ENCODE results near the gene HDC.

The HDC gene

DNA sequence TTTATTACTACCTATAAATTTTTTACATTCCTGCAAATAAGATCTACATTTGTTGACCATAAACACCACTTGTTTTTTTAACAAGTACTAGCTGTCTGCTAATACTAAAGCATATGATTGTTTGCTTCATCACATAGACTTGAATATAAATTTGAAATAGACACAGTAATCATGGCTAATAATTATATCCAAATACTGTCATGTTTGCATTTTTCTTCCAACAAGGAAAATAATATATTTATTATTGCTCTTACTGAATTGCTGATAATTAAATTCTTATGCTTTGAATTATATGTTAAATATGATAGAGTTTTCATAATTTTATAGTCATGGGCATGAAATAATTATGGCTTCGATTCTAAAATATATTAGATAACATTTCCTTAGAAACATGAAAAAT, 40.5 kb downstream of the HDC start:
- Mint-ChIP-seq H3K4me3 (no peak overlapping the region), H3K4me1 (peaks cover 2% of the 10 kb centered on the region), H3K36me3 (ENCODE audit: low read depth) (peaks cover 6% of the 10 kb centered on the region), H3K27ac (no peak overlapping the region), H3K9me3 (no peaks in the 10 kb centered on the region), H3K27me3 (no peaks in the 10 kb centered on the region)
- ATAC-seq, result no peak
- DNase-seq, result no peak

DNA sequence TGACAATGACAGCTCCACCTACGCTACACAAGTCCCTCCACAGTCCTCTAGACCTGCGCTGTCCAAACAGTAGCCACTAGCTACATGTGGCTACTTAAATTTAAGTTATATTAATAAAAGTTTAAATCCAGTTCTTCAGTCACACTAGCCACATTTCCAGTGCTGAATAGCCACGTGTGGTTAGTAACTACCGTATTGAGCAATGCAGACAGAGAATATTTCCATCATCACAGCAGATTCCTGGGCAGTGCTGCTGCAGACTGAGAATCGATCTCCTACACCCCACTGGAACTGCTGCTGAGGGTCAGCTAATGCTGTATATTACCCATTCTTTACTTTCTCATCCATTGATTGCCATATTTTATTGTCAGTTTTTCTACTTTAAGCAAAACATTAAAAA, 40.9 kb downstream of the HDC start:
- H3K4me3 Mint-ChIP-seq, result no peak overlapping the region
- H3K4me1 Mint-ChIP-seq, result peaks cover 6% of the 10 kb centered on the region
- peaks cover 6% of the 10 kb centered on the region for H3K36me3 Mint-ChIP-seq (ENCODE audit: low read depth)
- no peaks in the 10 kb centered on the region for H3K27me3 Mint-ChIP-seq
- no peaks in the 10 kb centered on the region for H3K9me3 Mint-ChIP-seq
- ATAC-seq, result no peak
- H3K27ac Mint-ChIP-seq, result no peak overlapping the region
- no peak for DNase-seq

DNA sequence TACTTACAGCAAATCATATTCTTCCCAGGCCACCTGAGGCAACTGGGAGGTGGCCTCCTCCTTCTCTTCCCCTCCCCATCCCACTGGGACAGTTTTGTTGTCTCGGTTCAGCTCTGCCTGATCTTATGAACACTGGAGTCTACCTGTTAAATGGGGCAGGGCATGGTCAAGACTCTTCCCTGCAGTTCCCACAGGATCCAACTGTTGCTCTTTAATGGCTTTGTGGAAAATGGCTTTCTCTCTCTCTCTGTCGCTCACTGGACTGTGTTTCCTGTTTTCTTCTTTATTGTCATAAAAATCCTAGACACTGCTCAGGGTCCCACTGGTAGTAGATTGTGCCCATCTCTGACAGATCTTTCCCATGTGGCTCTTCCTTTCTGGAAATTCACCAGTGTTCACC, 43.3 kb downstream of the HDC start:
- H3K4me3 Mint-ChIP-seq, result no peak overlapping the region
- ATAC-seq (no peak), DNase-seq (no peak)
- no peaks in the 10 kb centered on the region for H3K27me3 Mint-ChIP-seq
- H3K4me1 Mint-ChIP-seq, result peaks cover 11% of the 10 kb centered on the region
- no peak overlapping the region for H3K27ac Mint-ChIP-seq
- no peaks in the 10 kb centered on the region for H3K36me3 Mint-ChIP-seq (ENCODE audit: low read depth)
- H3K9me3 Mint-ChIP-seq, result no peaks in the 10 kb centered on the region

DNA sequence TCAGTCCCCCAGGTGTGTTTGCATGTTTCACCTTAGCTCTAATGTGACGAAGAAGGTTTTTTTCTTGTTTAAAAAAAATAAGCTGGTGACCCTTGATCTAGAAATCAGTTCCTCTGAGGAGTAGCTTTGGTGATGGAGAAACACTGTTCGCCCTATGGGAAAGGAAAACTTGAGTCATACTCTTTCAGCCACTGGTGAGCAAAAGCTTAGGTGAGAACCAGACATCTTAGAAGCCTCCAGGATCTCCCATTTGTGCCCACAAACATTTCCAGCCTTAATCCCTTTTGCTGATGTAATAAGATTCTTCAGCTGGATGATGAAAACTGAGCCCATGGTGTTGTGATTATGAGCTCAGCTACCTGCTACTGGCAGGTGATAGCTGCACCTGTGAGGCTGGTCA, 45.7 kb downstream of the HDC start:
- Mint-ChIP-seq H3K4me1 (peaks cover 11% of the 10 kb centered on the region), H3K36me3 (ENCODE audit: low read depth) (no peaks in the 10 kb centered on the region), H3K27me3 (no peaks in the 10 kb centered on the region), H3K9me3 (no peaks in the 10 kb centered on the region), H3K4me3 (no peak overlapping the region), H3K27ac (no peak overlapping the region)
- no peak for DNase-seq
- peak; percentile 63 for ATAC-seq

DNA sequence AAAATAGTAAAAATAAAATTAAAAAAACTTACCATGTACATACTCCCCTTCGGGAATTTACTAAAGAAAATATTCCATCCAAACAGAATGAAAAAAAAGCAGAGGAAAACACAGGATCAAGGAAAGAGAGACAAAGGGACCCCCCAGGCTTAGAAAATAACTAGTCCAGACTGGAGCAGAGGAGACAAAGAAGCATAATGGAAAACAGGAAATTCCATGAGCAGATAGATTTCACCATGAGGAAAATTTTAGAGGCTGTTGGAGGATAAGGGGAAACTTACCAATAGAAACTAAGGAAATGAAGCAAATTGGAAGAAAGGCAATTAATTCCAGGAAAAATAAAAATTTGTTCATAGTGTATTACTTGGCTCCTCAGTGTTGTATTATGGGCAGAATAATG, 46.8 kb downstream of the HDC start:
- H3K9me3 Mint-ChIP-seq, result no peaks in the 10 kb centered on the region
- ATAC-seq (no peak), DNase-seq (no peak)
- H3K36me3 Mint-ChIP-seq (ENCODE audit: low read depth), result no peaks in the 10 kb centered on the region
- H3K27me3 Mint-ChIP-seq, result peaks cover 7% of the 10 kb centered on the region
- H3K27ac Mint-ChIP-seq, result no peak overlapping the region
- peaks cover 11% of the 10 kb centered on the region for H3K4me1 Mint-ChIP-seq
- no peak overlapping the region for H3K4me3 Mint-ChIP-seq

DNA sequence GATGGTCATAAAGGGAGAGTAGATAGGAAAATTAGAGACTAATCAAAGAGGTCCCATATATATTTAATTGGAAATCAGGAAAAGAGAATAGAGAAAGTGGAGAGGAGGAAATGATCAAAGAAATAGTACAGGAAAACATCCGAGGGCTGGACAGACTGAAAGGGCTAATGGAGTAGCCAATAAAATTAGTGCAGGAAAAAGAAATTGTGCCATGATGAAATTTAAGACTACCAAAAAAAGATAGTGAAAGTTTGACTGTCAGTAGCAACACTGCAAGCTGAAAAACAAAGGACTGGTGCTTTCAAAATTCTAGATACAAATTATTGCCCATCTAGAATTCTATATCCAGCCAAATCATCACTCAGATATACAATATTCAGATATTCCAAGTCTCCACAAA, 47.2 kb downstream of the HDC start:
- Mint-ChIP-seq H3K36me3 (ENCODE audit: low read depth) (no peaks in the 10 kb centered on the region), H3K27me3 (peaks cover 8% of the 10 kb centered on the region), H3K4me3 (no peak overlapping the region), H3K9me3 (no peaks in the 10 kb centered on the region), H3K4me1 (peaks cover 11% of the 10 kb centered on the region), H3K27ac (no peak overlapping the region)
- DNase-seq (no peak), ATAC-seq (no peak)

DNA sequence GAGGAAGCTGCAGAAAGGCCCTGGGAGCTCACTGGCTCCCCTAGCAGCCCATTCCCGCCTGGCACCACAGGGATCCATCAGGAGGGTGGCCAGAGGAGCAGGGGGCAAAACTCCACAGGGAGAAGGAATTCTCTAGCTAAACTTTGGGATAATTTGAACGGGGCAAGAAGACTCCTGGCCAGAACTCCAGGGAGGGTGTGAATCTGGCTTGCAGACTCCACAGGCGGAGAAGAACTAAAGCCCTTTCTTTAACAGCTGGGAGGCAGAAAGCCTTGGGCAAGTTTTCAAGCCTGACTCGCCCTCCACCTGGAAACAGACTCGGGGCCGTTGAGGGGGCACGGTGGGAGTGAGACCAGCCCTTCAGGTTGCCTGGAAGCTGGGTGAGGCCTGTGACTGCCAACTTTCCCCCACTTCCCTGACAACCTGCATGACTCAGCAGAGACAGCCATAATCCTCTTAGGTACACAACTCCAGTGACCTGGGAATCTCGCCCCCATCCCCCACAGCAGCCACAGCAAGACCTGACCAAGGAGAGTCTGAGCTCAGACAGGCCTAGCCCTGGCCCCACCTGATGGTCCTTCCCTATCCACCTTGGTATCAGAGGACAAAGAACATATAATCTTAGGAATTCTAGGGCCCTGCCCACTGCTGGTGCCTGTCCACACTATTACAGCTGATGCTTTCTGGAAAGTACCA, 54.9 kb downstream of the HDC start:
- no peak overlapping the region for H3K27ac Mint-ChIP-seq

DNA sequence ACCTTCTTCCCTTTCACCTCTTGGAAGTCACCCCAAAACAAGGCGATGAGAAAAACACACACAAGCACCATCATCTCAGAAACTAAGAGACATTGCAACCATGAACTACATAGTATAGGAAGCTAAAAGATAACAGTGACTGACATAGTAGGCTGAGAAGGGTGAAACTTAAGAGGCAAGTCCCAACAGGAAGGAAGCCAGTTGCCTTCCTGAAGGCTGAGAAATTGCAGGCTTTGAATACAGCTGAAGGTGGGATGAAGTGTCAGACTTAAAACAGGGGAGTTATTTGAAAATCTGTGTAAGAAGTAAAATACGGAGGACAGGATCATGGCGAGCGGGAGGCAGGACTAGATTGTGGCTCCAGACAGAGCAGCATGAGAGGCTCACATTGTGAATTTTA, 55.7 kb downstream of the HDC start:
- Mint-ChIP-seq H3K4me3 (no peak overlapping the region), H3K27ac (no peak overlapping the region), H3K9me3 (peaks cover 10% of the 10 kb centered on the region), H3K36me3 (ENCODE audit: low read depth) (peaks cover 39% of the 10 kb centered on the region), H3K4me1 (no peaks in the 10 kb centered on the region), H3K27me3 (peaks cover 13% of the 10 kb centered on the region)
- no peak for ATAC-seq
- DNase-seq, result no peak

More for the DNA sequence above, 54.9 kb downstream of the HDC start:
- Mint-ChIP-seq H3K36me3 (ENCODE audit: low read depth) (peaks cover 37% of the 10 kb centered on the region), H3K9me3 (peaks cover 10% of the 10 kb centered on the region), H3K27me3 (peaks cover 13% of the 10 kb centered on the region), H3K4me1 (no peaks in the 10 kb centered on the region), H3K4me3 (no peak overlapping the region)
- DNase-seq (no peak), ATAC-seq (no peak)

DNA sequence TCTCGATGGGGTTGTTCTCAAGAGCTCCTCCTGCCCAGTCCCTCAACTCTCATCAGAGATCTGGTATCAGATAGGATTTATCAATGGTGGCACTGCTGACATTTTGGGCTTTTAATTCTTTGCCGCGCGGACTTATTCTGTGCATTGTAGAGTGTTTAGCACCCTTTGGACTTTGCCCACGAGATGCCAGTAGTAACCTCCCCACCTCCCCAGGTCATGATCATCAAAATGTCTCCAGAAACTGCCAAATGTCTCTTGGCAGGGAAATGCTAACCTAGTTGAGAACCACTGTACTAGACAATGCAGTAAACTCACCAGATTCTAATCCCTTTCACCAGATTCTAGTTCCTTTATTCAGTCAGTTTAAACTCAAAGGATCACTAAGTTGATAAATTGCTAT, 59.5 kb downstream of the HDC start:
- no peaks in the 10 kb centered on the region for H3K27me3 Mint-ChIP-seq
- no peaks in the 10 kb centered on the region for H3K4me1 Mint-ChIP-seq
- DNase-seq (no peak), ATAC-seq (no peak)
- H3K36me3 Mint-ChIP-seq (ENCODE audit: low read depth), result peaks cover 36% of the 10 kb centered on the region
- H3K9me3 Mint-ChIP-seq, result peaks cover under 1% of the 10 kb centered on the region
- H3K27ac Mint-ChIP-seq, result no peak overlapping the region
- H3K4me3 Mint-ChIP-seq, result no peak overlapping the region

DNA sequence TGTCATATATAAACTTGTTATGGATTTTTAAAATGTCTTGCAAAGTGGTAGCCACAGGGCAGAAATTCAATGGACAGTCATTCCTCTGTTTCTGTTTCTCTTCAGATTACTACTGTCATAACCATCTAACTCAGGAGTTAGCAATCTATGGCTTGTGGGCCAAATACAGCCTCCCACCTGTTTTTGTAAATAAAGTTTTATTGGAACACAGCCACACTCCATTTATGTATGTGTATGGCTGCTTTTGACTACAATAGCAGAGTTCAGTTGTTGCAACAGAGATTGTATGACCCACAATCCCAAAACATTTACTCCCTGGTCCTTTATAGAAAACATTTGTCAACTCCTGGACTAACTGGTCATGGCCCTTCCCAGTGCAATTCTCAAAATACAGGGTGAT, 63.5 kb downstream of the HDC start:
- Mint-ChIP-seq H3K27me3 (no peaks in the 10 kb centered on the region), H3K4me1 (no peaks in the 10 kb centered on the region), H3K36me3 (ENCODE audit: low read depth) (peaks cover 19% of the 10 kb centered on the region), H3K27ac (no peak overlapping the region), H3K9me3 (no peaks in the 10 kb centered on the region), H3K4me3 (no peak overlapping the region)
- DNase-seq (no peak), ATAC-seq (no peak)

DNA sequence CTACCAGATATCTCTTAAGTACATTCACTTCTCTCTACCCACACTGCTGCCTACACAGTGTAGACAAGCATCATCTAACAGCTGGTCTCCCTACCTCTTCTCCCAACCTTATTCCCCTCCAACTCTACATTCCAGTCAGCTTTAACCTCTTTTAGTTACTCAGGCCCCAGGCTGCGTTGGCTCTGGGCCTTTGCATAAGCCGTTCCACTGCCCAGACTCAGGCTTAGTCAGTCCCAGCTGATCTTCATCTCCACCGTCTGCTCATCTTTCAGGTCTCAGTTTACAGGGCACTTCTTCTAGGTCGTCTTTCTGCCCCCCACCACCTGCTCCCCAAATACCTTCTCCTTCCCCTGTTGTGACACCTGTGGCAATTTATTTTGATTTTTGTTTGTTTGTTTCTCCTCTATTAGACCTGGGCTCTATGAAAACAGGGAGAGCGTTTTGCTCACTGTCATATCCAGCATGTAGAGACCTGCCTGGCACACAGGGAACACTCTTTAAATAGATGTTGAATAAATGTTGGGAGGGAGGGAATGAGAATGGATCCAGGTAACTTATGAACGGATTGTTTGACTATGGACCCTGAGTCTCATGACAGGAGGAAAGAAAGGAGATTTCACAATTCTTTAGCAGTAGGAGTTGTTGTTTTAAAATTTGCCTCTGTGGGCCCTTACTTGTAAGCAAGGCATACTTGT, 72.5 kb downstream of the HDC start:
- H3K4me3 Mint-ChIP-seq, result no peak overlapping the region
- H3K4me1 Mint-ChIP-seq, result peaks cover 6% of the 10 kb centered on the region
- no peaks in the 10 kb centered on the region for H3K9me3 Mint-ChIP-seq
- peaks cover 7% of the 10 kb centered on the region for H3K36me3 Mint-ChIP-seq (ENCODE audit: low read depth)
- H3K27ac Mint-ChIP-seq, result no peak overlapping the region
- DNase-seq, result no peak
- no peak for ATAC-seq
- H3K27me3 Mint-ChIP-seq, result peaks cover 1% of the 10 kb centered on the region

DNA sequence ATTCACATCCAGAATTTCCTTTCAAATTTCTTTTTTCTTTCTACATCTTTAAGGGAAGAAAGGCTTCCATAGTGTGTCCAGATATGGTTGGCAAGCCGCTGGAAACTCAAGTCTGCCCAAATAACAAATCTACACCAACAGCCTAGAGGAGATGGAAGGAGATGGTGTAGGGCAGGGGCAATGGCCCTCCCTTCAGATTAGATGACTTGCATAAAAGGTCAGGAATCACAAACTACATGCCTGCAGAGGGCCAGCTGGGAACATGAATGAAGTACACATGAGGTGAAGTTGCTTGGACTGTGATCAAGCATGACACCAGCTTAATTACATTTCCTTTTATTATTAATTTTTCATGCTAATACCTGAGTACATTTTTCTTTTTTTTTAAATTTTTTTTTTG, 73.4 kb downstream of the HDC start:
- Mint-ChIP-seq H3K36me3 (ENCODE audit: low read depth) (peaks cover 4% of the 10 kb centered on the region), H3K27me3 (peaks cover 1% of the 10 kb centered on the region), H3K4me1 (peaks cover 6% of the 10 kb centered on the region), H3K4me3 (no peak overlapping the region), H3K27ac (no peak overlapping the region), H3K9me3 (no peaks in the 10 kb centered on the region)
- DNase-seq (no peak), ATAC-seq (no peak)
